Kidney epithelial cell (primary cell): ENCODE measurements around the gene GGA1. TPM values are rescaled to one million over a fixed set of nuclear protein-coding genes. Genes with fewer than 3 reads are reported as not detected.

Source experiments
- DNase-seq: peaks from one replicate; pipeline ENCODE4 v3.0.0-alpha.2; 2010; ENCODE audit warnings: low read depth
- H3K27me3 ChIP-seq: 2 replicates; pipeline ENCODE4 v1.6.0; 2011; ENCODE audit warnings: low read length; ENCODE audit not compliant: control insufficient read depth, insufficient read depth
- H3K36me3 ChIP-seq: 2 replicates; pipeline ENCODE4 v1.5.1; 2011; ENCODE audit warnings: low read length; ENCODE audit not compliant: control insufficient read depth, insufficient read depth
- H3K4me3 ChIP-seq: 2 replicates; pipeline ENCODE4 v1.5.1; 2011; ENCODE audit warnings: low read depth, mild to moderate bottlenecking, control low read depth, low read length
- total RNA-seq: library from RNA; depleted of rRNA; stranded (reverse); fragments of >200 nt; gene quantifications from 2 replicates; pipeline ENCODE4 v1.2.3, GENCODE V29; 2015
- TF ChIP-seq, protein P1 (sequence below): IDR thresholded peaks from 2 replicates; pipeline ENCODE4 v1.5.1; 2011; ENCODE audit warnings: mild to moderate bottlenecking, moderate library complexity, low read length, control low read depth, inconsistent platforms; ENCODE audit not compliant: insufficient read depth, poor library complexity, severe bottlenecking

The GGA1 gene
- total RNA-seq, 1 donor from 2014 or later = 65.9 TPM

DNA sequence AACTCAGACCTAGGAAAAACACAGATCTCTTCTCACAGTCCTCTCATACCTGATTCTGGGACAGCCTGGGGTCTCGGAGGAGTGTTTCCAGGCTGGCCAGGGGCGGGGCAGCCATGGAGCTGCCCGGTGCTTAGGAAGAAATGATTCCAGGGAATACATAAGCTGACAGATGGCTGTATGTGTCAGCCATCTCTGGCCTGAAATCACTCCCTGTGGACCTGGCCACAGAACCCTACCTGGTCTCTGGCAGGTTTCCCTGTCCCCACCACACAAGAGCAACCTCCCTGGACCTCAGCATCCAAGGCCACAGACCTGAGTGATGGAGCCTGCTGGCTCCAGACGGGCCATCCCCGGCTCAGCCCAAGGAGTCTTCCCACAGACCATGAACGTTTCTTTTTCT, 10.0 kb downstream of the GGA1 start:
- Histone ChIP-seq H3K27me3 (no peaks in the 10 kb centered on the region), H3K4me3 (no peak overlapping the region), H3K36me3 (peaks cover 4% of the 10 kb centered on the region)
- DNase-seq = no peak
- TF ChIP-seq, protein P1, sequence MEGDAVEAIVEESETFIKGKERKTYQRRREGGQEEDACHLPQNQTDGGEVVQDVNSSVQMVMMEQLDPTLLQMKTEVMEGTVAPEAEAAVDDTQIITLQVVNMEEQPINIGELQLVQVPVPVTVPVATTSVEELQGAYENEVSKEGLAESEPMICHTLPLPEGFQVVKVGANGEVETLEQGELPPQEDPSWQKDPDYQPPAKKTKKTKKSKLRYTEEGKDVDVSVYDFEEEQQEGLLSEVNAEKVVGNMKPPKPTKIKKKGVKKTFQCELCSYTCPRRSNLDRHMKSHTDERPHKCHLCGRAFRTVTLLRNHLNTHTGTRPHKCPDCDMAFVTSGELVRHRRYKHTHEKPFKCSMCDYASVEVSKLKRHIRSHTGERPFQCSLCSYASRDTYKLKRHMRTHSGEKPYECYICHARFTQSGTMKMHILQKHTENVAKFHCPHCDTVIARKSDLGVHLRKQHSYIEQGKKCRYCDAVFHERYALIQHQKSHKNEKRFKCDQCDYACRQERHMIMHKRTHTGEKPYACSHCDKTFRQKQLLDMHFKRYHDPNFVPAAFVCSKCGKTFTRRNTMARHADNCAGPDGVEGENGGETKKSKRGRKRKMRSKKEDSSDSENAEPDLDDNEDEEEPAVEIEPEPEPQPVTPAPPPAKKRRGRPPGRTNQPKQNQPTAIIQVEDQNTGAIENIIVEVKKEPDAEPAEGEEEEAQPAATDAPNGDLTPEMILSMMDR = no peak

DNA sequence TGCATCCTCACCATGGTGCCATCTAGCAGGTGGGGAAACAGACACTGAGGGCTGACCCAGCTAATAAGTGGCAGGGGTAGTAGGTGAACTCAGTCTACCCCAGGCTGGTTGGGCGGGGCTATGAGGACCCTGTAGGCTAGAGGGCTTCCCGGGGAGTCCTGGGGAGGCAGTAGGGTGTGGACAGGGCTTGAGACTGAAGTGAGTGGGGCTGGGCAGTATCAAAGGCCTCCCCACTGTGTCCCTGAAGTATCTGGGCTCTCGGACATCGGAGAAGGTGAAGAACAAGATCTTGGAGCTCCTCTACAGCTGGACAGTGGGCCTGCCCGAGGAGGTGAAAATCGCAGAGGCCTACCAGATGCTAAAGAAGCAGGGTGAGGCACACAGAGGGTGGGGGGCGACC, 11.4 kb downstream of the GGA1 start:
- no peaks in the 10 kb centered on the region for H3K27me3 ChIP-seq
- no peak for DNase-seq
- TF ChIP-seq, protein P1 = no peak
- H3K4me3 ChIP-seq = no peak overlapping the region
- H3K36me3 ChIP-seq = peaks cover 2% of the 10 kb centered on the region

DNA sequence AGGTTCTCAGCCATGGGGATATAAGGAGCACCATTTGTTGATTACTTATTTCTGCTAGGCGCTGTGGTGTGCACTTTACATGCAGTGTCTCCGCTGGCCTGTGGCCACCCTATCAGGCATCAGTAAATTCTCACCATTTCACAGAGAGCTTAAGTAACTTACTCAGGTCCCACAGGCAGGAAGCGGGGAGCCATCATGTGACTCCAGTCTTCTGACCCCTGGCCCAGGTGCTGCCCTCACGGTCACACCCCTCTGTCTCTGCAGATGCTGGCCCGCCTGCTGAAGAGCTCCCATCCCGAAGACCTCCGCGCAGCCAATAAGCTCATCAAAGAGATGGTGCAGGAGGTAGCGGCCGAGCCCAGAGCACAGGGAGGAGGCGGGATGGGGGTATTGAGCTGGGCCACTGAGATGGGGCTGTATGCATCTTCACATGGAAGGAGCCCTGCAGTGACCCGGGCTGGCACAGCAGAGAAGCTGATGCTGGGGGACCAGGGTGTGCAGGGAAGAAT, 12.8 kb downstream of the GGA1 start:
- Histone ChIP-seq H3K27me3 (no peaks in the 10 kb centered on the region), H3K4me3 (no peak overlapping the region), H3K36me3 (peaks cover 2% of the 10 kb centered on the region)
- no peak for DNase-seq
- TF ChIP-seq, protein P1 = no peak

DNA sequence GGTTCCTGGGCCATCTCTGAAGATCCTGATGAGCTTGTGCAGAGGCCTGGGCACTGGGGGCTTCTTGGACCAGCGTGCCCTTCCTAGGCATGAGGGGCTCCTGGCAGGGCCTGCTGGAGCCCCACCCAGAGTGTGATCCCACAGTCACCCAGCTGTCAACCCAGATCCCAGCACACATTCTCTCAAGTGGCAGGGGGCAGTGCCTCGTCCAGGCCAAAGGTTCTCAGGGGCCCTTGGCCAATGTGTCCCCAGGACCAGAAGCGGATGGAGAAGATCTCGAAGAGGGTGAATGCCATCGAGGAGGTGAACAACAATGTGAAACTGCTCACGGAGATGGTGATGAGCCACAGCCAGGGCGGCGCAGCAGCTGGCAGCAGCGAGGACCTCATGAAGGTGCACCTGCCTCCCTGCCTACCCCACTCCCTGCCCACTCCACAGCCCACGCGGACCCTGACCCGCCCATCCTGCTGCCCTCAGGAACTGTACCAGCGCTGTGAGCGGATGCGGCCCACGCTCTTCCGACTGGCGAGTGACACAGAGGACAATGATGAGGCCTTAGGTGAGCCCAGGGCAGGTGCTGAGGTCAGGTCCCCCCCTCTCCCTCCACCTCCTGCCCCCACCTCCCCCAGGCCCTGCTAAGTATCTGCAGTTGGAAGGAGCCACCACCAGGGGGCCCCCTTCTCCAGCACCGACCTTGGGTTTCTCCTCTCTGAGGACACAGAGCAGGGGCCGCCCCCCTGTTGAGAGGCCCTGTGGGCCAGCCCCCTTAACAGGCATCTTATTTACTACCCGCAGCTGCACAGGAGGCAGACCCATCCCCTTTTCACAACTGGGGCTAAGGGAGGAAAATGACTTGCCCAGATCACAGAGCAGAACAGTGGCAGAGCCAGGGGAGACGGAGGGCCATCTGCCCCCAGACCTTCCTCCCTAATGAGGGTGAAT, 14.7 kb downstream of the GGA1 start:
- TF ChIP-seq, protein P1 = peak; percentile 94
- Histone ChIP-seq H3K36me3 (peaks cover 4% of the 10 kb centered on the region), H3K4me3 (no peak overlapping the region), H3K27me3 (no peaks in the 10 kb centered on the region)
- DNase-seq = no peak

DNA sequence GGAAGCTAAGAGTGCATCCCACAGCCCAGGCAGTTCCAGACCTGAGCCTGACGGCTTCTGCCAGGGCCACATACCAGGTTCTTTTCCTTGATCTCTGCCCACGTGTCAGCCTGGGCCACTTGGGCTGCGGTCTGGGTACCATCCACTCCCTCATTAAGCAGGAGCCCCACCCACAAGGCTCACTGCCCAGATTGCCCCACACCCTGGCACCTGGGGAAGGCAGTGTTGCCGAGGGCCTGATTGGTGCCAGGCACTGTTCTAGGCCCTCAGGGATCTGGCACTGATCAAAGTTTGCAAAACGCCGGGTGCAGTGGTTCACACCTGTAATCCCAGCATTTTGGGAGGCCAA, 15.4 kb downstream of the GGA1 start:
- no peak for DNase-seq
- Histone ChIP-seq H3K4me3 (no peak overlapping the region), H3K27me3 (no peaks in the 10 kb centered on the region), H3K36me3 (peaks cover 4% of the 10 kb centered on the region)
- TF ChIP-seq, protein P1 = no peak
